ENCODE measurements around the gene SSNA1. TPM values are rescaled to one million over a fixed set of nuclear protein-coding genes. Genes with fewer than 3 reads are reported as not detected.

SSNA1 gene
- total RNA-seq, 1 experiment from 2014 or later = 94.2 TPM

DNA sequence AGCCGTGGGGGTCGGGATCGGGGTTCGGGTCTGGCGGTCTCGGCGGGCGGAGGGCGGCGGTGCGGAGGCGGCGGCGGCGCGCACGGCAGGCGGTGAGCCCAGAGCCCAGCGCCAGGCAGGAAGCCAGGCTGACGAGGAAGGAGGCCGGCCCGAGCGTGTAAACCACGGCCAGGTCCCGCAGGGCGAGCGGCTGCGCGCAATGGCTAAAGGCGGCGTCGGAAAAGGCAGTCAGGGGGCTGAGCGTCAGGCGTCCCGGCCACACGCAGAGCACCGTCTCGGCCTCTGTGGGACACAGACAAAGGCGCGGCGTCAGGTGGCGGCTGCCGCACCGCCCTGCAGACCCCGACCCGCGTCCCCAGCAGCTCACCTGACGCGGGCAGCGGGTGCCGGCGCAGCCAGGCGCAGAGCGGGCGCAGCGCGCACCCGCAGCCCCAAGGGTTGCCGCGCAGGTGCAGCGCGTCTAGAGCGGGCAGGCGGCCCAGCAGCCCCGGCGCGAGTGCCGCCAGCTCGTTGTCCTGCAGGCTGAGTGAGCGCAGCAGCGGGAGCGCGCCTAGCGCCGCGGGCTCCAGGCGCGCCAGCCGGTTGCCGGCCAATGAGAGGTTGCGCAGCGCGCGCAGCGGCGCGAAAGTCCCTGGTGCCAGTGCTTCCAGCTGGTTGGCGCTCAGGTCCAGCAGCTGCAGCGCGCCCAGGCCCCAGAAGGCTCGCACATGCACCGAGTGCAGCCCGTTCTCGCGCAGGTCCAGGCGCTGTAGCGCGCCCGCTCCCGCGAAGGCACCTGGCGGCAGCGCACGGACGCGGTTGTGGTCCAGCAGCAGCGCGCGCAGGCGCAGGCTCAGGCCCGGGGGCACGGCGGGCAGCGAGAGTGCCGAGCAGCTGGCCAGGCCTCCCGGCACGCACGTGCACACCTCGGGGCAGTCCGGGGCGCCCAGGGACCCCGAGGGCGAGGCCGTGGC is 19.3 kb upstream of the SSNA1 start:
- no peaks in the 10 kb centered on the region for H3K36me3 ChIP-seq
- peaks cover 75% of the 10 kb centered on the region for H3K27me3 ChIP-seq (replicated peaks)
- no peak overlapping the region for H3K4me3 ChIP-seq
- no peak overlapping the region for H3K27ac ChIP-seq
- no peaks in the 10 kb centered on the region for H3K9me3 ChIP-seq (replicated peaks)
- H3K4me1 ChIP-seq (replicated peaks) = peaks cover 19% of the 10 kb centered on the region
- no peak for DNase-seq (ENCODE audit: low read depth in 1 of 2, low spot score in 2 of 2)

DNA sequence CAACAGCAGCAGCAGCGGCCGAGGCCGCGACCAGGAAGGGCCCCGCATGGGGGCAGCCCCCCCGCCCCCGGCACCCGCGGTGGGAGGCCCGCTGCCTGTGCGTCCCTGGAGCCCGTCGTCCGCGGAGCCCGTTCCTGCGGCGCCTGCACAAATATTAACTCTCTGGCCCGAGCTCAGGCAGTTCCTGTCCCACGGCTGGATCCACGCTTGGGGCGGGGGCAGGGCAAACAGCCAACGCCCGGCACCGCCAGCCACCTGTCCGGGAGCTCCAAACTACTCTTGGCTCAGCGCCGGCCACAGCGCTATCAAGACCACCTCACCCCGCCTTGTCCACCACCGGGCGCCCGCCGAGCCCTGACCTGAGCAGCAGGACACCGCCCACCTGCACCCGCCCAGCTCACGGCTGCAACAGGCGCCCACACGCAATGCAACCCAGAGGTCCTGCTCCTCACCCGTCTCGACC is 18.5 kb upstream of the SSNA1 start, which contains the start of gene LRRC26:
LRRC26 (minus strand) TSS at position 156 of the 463 bp plus-strand sequence; CDS start at position 48, 108 bp downstream.
- Histone ChIP-seq H3K36me3 (no peaks in the 10 kb centered on the region), H3K9me3 (replicated peaks) (no peaks in the 10 kb centered on the region), H3K27ac (no peak within 1 kb of the TSS), H3K4me3 (no peak within 1 kb of the TSS), H3K4me1 (replicated peaks) (peaks cover 13% of the 10 kb centered on the region), H3K27me3 (replicated peaks) (peaks cover 67% of the 10 kb centered on the region)
- no peak for DNase-seq (ENCODE audit: low read depth in 1 of 2, low spot score in 2 of 2)

- Histone ChIP-seq H3K9me3 (replicated peaks) (no peaks in the 10 kb centered on the region), H3K27ac (no peak overlapping the region), H3K27me3 (replicated peaks) (peaks cover 60% of the 10 kb centered on the region), H3K4me1 (replicated peaks) (peaks cover 11% of the 10 kb centered on the region), H3K36me3 (no peaks in the 10 kb centered on the region), H3K4me3 (no peak overlapping the region)
- DNase-seq (ENCODE audit: low read depth in 1 of 2, low spot score in 2 of 2) = no peak
Measured at GRCh38 chr9:137170486-137171148, 17.9 kb upstream of the SSNA1 start.

- Histone ChIP-seq H3K4me1 (replicated peaks) (peaks cover 11% of the 10 kb centered on the region), H3K4me3 (no peak overlapping the region), H3K27me3 (replicated peaks) (peaks cover 53% of the 10 kb centered on the region), H3K27ac (no peak overlapping the region), H3K36me3 (no peaks in the 10 kb centered on the region), H3K9me3 (replicated peaks) (no peaks in the 10 kb centered on the region)
- DNase-seq (ENCODE audit: low read depth in 1 of 2, low spot score in 2 of 2) = no peak
Measured at GRCh38 chr9:137171149-137171900, 17.2 kb upstream of the SSNA1 start.

- DNase-seq (ENCODE audit: low read depth in 1 of 2, low spot score in 2 of 2) = no peak
- peaks cover 14% of the 10 kb centered on the region for H3K4me1 ChIP-seq (replicated peaks)
- H3K36me3 ChIP-seq = no peaks in the 10 kb centered on the region; the same call in none of the 2 replicates
- peaks cover 35% of the 10 kb centered on the region for H3K27me3 ChIP-seq (replicated peaks)
- H3K9me3 ChIP-seq (replicated peaks) = no peaks in the 10 kb centered on the region
- H3K27ac ChIP-seq = no peak overlapping the region
- no peak overlapping the region for H3K4me3 ChIP-seq
Measured at GRCh38 chr9:137172901-137173795, 15.3 kb upstream of the SSNA1 start.

- Histone ChIP-seq H3K4me1 (replicated peaks) (peaks cover 17% of the 10 kb centered on the region), H3K27me3 (replicated peaks) (peaks cover 28% of the 10 kb centered on the region), H3K4me3 (no peak overlapping the region), H3K27ac (no peak overlapping the region), H3K36me3 (peaks cover 5% of the 10 kb centered on the region), H3K9me3 (replicated peaks) (no peaks in the 10 kb centered on the region)
- DNase-seq (ENCODE audit: low read depth in 1 of 2, low spot score in 2 of 2) = no peak
Measured at GRCh38 chr9:137173796-137174664, 14.4 kb upstream of the SSNA1 start.

GRCh38 chr9:137174722-137175293 is 13.7 kb upstream of the SSNA1 start:
- peaks cover 10% of the 10 kb centered on the region for H3K4me1 ChIP-seq (replicated peaks)
- no peak overlapping the region for H3K4me3 ChIP-seq
- no peaks in the 10 kb centered on the region for H3K9me3 ChIP-seq (replicated peaks)
- H3K36me3 ChIP-seq = peaks cover 7% of the 10 kb centered on the region
- no peak overlapping the region for H3K27ac ChIP-seq
- H3K27me3 ChIP-seq (replicated peaks) = peaks cover 20% of the 10 kb centered on the region
- no peak for DNase-seq (ENCODE audit: low read depth in 1 of 2, low spot score in 2 of 2)

DNA sequence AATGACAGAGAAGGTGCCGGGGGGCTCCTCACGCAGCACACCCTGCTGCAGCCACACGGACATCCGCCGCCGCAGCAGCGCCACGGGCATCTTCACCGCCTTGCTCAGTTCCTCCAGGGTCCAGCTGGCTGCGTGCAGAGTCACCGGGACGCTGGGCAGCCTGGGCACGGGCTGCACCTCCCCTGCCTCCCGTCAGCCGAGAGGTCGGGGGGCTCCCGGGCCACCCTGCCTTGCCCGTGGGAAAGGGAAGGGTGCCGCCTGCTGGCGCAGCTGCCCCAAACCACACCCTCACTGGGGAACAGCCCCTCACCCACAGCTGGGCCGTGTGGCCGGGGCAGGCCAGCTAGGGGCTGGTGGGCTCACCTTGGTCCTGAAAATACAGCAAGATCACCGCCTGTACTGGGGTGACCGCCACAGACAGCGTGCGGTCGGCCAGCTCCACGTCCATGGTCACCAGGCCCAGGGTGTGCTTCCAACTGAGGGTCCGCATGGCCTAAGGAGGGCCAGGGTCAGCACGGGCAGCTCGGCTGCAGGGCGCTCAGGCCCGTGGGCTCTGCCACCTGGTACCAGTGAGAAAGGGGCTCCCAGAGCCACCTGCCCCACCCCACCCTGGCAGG is 13.0 kb upstream of the SSNA1 start:
- peaks cover 14% of the 10 kb centered on the region for H3K27me3 ChIP-seq (replicated peaks)
- no peak for DNase-seq (ENCODE audit: low read depth in 1 of 2, low spot score in 2 of 2)
- H3K4me1 ChIP-seq (replicated peaks) = peaks cover 10% of the 10 kb centered on the region
- peaks cover 13% of the 10 kb centered on the region for H3K36me3 ChIP-seq
- H3K27ac ChIP-seq = no peak overlapping the region
- H3K4me3 ChIP-seq = no peak overlapping the region
- no peaks in the 10 kb centered on the region for H3K9me3 ChIP-seq (replicated peaks)

GRCh38 chr9:137176302-137177182 is 11.9 kb upstream of the SSNA1 start:
- Histone ChIP-seq H3K27me3 (replicated peaks) (peaks cover 3% of the 10 kb centered on the region; the same call in 1 of the 2 replicates), H3K27ac (no peak overlapping the region), H3K4me1 (replicated peaks) (peaks cover 10% of the 10 kb centered on the region), H3K9me3 (replicated peaks) (no peaks in the 10 kb centered on the region), H3K36me3 (peaks cover 22% of the 10 kb centered on the region), H3K4me3 (no peak overlapping the region)
- DNase-seq (ENCODE audit: low read depth in 1 of 2, low spot score in 2 of 2) = no peak

- no peak overlapping the region for H3K4me3 ChIP-seq
- H3K27me3 ChIP-seq (replicated peaks) = no peaks in the 10 kb centered on the region
- H3K4me1 ChIP-seq (replicated peaks) = peaks cover 10% of the 10 kb centered on the region
- DNase-seq (ENCODE audit: low read depth in 1 of 2, low spot score in 2 of 2) = no peak
- H3K27ac ChIP-seq = no peak overlapping the region
- no peaks in the 10 kb centered on the region for H3K9me3 ChIP-seq (replicated peaks)
- peaks cover 38% of the 10 kb centered on the region for H3K36me3 ChIP-seq
Measured at GRCh38 chr9:137178201-137178938, 10.1 kb upstream of the SSNA1 start.

All from SJSA1 (cell line).